Measurements from ENCODE around the gene CIROP. TPM values are rescaled to one million over a fixed set of nuclear protein-coding genes. Genes with fewer than 3 reads are reported as not detected.

CIROP gene
- total and polyA plus RNA-seq, 4 donors = not detected

DNA sequence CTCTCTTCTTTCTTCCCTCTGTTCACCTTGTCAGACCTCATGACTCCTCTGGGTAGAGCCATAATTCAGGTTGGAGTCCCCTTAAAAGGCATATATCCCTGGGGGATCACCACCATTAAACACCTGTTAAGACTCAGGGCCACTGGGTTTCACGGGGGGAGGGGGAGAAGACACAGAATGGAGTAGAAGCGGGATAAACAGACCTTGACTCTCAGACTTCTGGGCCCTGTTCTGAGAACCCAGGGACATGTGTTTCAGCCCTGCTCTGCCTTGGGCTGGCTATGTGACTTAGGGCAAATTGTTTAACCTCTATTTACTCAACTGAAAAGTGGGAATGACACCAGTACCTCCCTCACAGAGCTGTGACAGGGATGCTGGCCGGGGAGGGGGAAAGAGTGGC lies 52.1 kb downstream of the CIROP start:
- Histone ChIP-seq H3K27me3 (ENCODE audit: control insufficient read depth in 3 of 3, insufficient read depth in 3 of 3, low read length in 2 of 3) (no peaks in the 10 kb centered on the region), H3K4me1 (ENCODE audit: control insufficient read depth in 5 of 5, insufficient read depth in 5 of 5, low read length in 5 of 5) (peaks cover 0 to 18% (median 0%) of the 10 kb centered on the region in 5 donors), H3K36me3 (ENCODE audit: control insufficient read depth in 4 of 4, insufficient read depth in 4 of 4, low read length in 4 of 4) (peaks cover 0 to 6% (median under 1%) of the 10 kb centered on the region in 4 donors), H3K9ac (ENCODE audit: insufficient read depth in 1 of 2, low read length in 2 of 2) (no peak overlapping the region), H3K4me3 (no peak overlapping the region), H3K27ac (ENCODE audit: low read depth in 1 of 2, low read length in 1 of 2) (no peak overlapping the region), H3K9me3 (ENCODE audit: control insufficient read depth in 4 of 4, insufficient read depth in 3 of 4, low read length in 3 of 4) (no peaks in the 10 kb centered on the region)
- 81 to 85% methylated on average over 3 of the region's 3 CpGs for WGBS, 2 donors
- ATAC-seq (ENCODE audit: insufficient read depth, low FRiP score) = no peak
- DNase-seq = no peak
- TF ChIP-seq, protein P1, sequence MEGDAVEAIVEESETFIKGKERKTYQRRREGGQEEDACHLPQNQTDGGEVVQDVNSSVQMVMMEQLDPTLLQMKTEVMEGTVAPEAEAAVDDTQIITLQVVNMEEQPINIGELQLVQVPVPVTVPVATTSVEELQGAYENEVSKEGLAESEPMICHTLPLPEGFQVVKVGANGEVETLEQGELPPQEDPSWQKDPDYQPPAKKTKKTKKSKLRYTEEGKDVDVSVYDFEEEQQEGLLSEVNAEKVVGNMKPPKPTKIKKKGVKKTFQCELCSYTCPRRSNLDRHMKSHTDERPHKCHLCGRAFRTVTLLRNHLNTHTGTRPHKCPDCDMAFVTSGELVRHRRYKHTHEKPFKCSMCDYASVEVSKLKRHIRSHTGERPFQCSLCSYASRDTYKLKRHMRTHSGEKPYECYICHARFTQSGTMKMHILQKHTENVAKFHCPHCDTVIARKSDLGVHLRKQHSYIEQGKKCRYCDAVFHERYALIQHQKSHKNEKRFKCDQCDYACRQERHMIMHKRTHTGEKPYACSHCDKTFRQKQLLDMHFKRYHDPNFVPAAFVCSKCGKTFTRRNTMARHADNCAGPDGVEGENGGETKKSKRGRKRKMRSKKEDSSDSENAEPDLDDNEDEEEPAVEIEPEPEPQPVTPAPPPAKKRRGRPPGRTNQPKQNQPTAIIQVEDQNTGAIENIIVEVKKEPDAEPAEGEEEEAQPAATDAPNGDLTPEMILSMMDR (IDR thresholded peaks at IDR 0.05; ENCODE audit: control extremely low read depth, extremely low read depth) = no peak

DNA sequence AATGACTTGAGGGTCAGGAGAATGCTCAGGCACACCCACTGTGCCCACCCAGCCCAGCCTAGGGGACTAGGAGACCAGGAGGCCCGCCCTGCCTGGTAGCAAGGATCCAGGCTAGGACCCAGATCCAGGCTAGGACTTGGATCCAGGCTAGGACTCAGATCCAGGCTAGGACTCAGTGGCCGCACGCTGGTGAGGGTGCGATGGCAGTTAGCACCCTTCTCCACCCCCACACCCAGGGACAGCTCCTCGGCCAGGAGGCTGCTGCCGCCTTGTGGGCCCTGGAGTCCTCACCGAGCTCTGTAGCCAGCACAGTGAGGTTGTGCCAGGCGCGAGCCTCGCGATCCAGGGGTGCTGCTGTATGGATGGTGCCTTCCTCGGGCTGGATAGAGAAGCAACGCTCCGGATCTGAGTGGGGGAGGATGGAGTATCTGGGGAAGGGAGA lies 52.6 kb downstream of the CIROP start:
- ATAC-seq (ENCODE audit: insufficient read depth, low FRiP score) (no peak), DNase-seq (no peak)
- H3K9me3 ChIP-seq (ENCODE audit: control insufficient read depth in 4 of 4, insufficient read depth in 3 of 4, low read length in 3 of 4) = no peaks in the 10 kb centered on the region
- H3K36me3 ChIP-seq (ENCODE audit: control insufficient read depth in 4 of 4, insufficient read depth in 4 of 4, low read length in 4 of 4) = peaks cover 0 to 6% (median under 1%) of the 10 kb centered on the region in 4 donors
- TF ChIP-seq, protein P1 (IDR thresholded peaks at IDR 0.05; ENCODE audit: control extremely low read depth, extremely low read depth) = no peak
- H3K4me3 ChIP-seq = no peak overlapping the region
- H3K27me3 ChIP-seq (ENCODE audit: control insufficient read depth in 3 of 3, insufficient read depth in 3 of 3, low read length in 2 of 3) = no peaks in the 10 kb centered on the region
- peaks cover 0 to 22% (median 0%) of the 10 kb centered on the region in 5 donors for H3K4me1 ChIP-seq (ENCODE audit: control insufficient read depth in 5 of 5, insufficient read depth in 5 of 5, low read length in 5 of 5)
- WGBS, 2 donors = 79 to 87% methylated on average over 14 of the region's 14 CpGs
- H3K9ac ChIP-seq (ENCODE audit: insufficient read depth in 1 of 2, low read length in 2 of 2) = no peak overlapping the region
- H3K27ac ChIP-seq (ENCODE audit: low read depth in 1 of 2, low read length in 1 of 2) = no peak overlapping the region

DNA sequence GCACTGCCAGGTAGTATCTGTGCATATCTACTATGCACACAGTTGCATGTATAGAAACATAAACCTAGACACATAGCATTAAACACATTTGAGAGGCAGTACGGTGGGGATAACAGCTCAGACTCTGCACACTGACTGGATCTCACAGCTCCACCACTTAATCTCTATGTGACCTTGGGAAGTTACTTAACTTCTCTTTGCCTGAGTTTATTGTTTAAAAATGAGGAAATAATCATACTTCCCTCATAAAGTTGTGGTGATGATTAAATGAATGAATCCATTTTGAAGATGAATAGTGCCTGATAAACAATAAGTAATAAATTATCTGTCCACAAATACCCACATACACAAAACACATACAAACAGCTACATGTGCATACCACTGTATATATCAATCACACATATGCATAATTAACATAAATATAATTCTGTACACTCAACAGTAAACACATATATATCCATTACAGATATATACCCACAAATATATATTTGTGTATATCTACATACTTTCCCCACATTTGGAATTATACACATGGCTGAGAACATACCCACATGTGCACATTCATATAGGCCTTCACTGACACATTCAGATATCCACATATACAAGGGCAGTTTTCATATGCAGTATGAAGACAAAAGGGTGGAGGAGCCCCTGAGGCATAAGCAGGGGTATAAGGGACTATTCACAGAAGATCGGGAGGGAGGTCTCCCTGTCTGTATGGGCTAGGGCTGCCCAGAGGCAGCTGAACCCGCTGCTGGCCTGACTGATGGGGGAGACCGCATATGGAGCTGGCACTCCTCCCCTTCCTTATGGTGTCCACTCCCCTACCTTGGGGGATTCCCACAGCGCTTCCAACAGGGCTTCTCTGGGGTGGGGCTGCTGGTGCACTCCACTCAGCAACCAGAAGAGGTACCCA lies 53.4 kb downstream of the CIROP start:
- no peak for ATAC-seq (ENCODE audit: insufficient read depth, low FRiP score)
- peaks cover 0 to 19% (median 0%) of the 10 kb centered on the region in 5 donors for H3K4me1 ChIP-seq (ENCODE audit: control insufficient read depth in 5 of 5, insufficient read depth in 5 of 5, low read length in 5 of 5)
- no peak overlapping the region for H3K4me3 ChIP-seq
- H3K36me3 ChIP-seq (ENCODE audit: control insufficient read depth in 4 of 4, insufficient read depth in 4 of 4, low read length in 4 of 4) = peaks cover 0 to 6% (median under 1%) of the 10 kb centered on the region in 4 donors
- H3K9me3 ChIP-seq (ENCODE audit: control insufficient read depth in 4 of 4, insufficient read depth in 3 of 4, low read length in 3 of 4) = no peaks in the 10 kb centered on the region
- no peaks in the 10 kb centered on the region for H3K27me3 ChIP-seq (ENCODE audit: control insufficient read depth in 3 of 3, insufficient read depth in 3 of 3, low read length in 2 of 3)
- no peak overlapping the region for H3K27ac ChIP-seq (ENCODE audit: low read depth in 1 of 2, low read length in 1 of 2)
- H3K9ac ChIP-seq (ENCODE audit: insufficient read depth in 1 of 2, low read length in 2 of 2) = no peak overlapping the region
- 86 to 87% methylated on average over 5 of the region's 5 CpGs for WGBS, 2 donors
- DNase-seq = no peak
- TF ChIP-seq, protein P1 (IDR thresholded peaks at IDR 0.05; ENCODE audit: control extremely low read depth, extremely low read depth) = no peak

Other genes with a start within 250 kb of the CIROP start
- gene LRP10, start 233.2 kb downstream of the CIROP start, total RNA-seq = 100 to 1,000 TPM in 1 of 2 donors, 10 to 100 TPM in 1; 55.2 to 148 TPM
- 100 to 1,000 TPM in 1 of 2 donors, 10 to 100 TPM in 1; 25.7 to 133 TPM for gene LRP10, start 233.2 kb downstream of the CIROP start, polyA plus RNA-seq
- gene REM2, start 221.8 kb downstream of the CIROP start, total RNA-seq = under 1 TPM in 1 of 2 donors, not detected in 1; 0.92 TPM
- under 1 TPM; 0.88 to 0.98 TPM for gene REM2, start 221.8 kb downstream of the CIROP start, polyA plus RNA-seq
- 100 to 1,000 TPM in 1 of 2 donors, 10 to 100 TPM in 1; 85.3 to 104 TPM for gene RBM23, start 185.8 kb downstream of the CIROP start, total RNA-seq
- 10 to 100 TPM; 27.7 to 58.1 TPM for gene RBM23, start 185.8 kb downstream of the CIROP start, polyA plus RNA-seq
- 10 to 100 TPM; 45.6 to 54.7 TPM for gene PRMT5, start 175.6 kb downstream of the CIROP start, total RNA-seq
- gene PRMT5, start 175.6 kb downstream of the CIROP start, polyA plus RNA-seq = 10 to 100 TPM; 19.2 to 56.5 TPM
- 10 to 100 TPM; 47.2 to 49.0 TPM for gene HAUS4, start 147.9 kb downstream of the CIROP start, total RNA-seq
- 10 to 100 TPM; 28.3 to 45.5 TPM for gene HAUS4, start 147.9 kb downstream of the CIROP start, polyA plus RNA-seq
- 10 to 100 TPM; 33.8 to 34.2 TPM for gene AJUBA, start 122.4 kb downstream of the CIROP start, total RNA-seq
- 10 to 100 TPM in 1 of 2 donors, 1 to 10 TPM in 1; 7.2 to 23.7 TPM for gene AJUBA, start 122.4 kb downstream of the CIROP start, polyA plus RNA-seq
- 10 to 100 TPM; 10.3 to 14.9 TPM for gene C14orf93, start 94.8 kb downstream of the CIROP start, total RNA-seq
- 1 to 10 TPM; 7.5 to 8.4 TPM for gene C14orf93, start 94.8 kb downstream of the CIROP start, polyA plus RNA-seq
- gene PSMB5, start 70.1 kb downstream of the CIROP start, total RNA-seq = 100 to 1,000 TPM in 1 of 2 donors, 10 to 100 TPM in 1; 64.8 to 107 TPM
- gene PSMB5, start 70.1 kb downstream of the CIROP start, polyA plus RNA-seq = 100 to 1,000 TPM in 1 of 2 donors, 10 to 100 TPM in 1; 94.6 to 147 TPM
- not detected for gene PSMB11, start 62.8 kb downstream of the CIROP start, total RNA-seq
- not detected for gene PSMB11, start 62.8 kb downstream of the CIROP start, polyA plus RNA-seq
- gene CDH24, start 47.5 kb downstream of the CIROP start, total RNA-seq = 1 to 10 TPM; 4.2 to 4.6 TPM
- gene CDH24, start 47.5 kb downstream of the CIROP start, polyA plus RNA-seq = 1 to 10 TPM; 2.0 to 4.8 TPM
- gene ACIN1, start 9.9 kb downstream of the CIROP start, total RNA-seq = 100 to 1,000 TPM; 125 to 154 TPM
- gene ACIN1, start 9.9 kb downstream of the CIROP start, polyA plus RNA-seq = 100 to 1,000 TPM in 1 of 2 donors, 10 to 100 TPM in 1; 76.3 to 106 TPM
- 10 to 100 TPM; 23.9 to 56.7 TPM for gene C14orf119, start 9.5 kb downstream of the CIROP start, total RNA-seq
- gene C14orf119, start 9.5 kb downstream of the CIROP start, polyA plus RNA-seq = 10 to 100 TPM; 26.0 to 64.9 TPM
- gene CEBPE, start 14.3 kb upstream of the CIROP start, total RNA-seq = under 1 TPM in 1 of 2 donors, not detected in 1; 0.67 TPM
- gene CEBPE, start 14.3 kb upstream of the CIROP start, polyA plus RNA-seq = 1 to 10 TPM in 1 of 2 donors, under 1 TPM in 1; 0.16 to 3.5 TPM
- gene SLC7A8, start 78.7 kb upstream of the CIROP start, total RNA-seq = 10 to 100 TPM; 54.4 to 74.0 TPM
- 10 to 100 TPM; 28.1 to 29.5 TPM for gene SLC7A8, start 78.7 kb upstream of the CIROP start, polyA plus RNA-seq
- gene RNF212B, start 132.9 kb upstream of the CIROP start, total RNA-seq = not detected
- gene RNF212B, start 132.9 kb upstream of the CIROP start, polyA plus RNA-seq = under 1 TPM in 1 of 2 donors, not detected in 1; 0.09 TPM
- gene HOMEZ, start 181.1 kb upstream of the CIROP start, total RNA-seq = 10 to 100 TPM in 1 of 2 donors, 1 to 10 TPM in 1; 6.1 to 13.4 TPM
- 1 to 10 TPM; 6.9 to 9.8 TPM for gene HOMEZ, start 181.1 kb upstream of the CIROP start, polyA plus RNA-seq
- 10 to 100 TPM in 1 of 2 donors, 1 to 10 TPM in 1; 7.5 to 14.5 TPM for gene PPP1R3E, start 197.9 kb upstream of the CIROP start, total RNA-seq
- gene PPP1R3E, start 197.9 kb upstream of the CIROP start, polyA plus RNA-seq = 10 to 100 TPM in 1 of 2 donors, 1 to 10 TPM in 1; 7.1 to 16.4 TPM
- 10 to 100 TPM; 20.8 to 52.8 TPM for gene BCL2L2, start 201.8 kb upstream of the CIROP start, total RNA-seq
- gene BCL2L2, start 201.8 kb upstream of the CIROP start, polyA plus RNA-seq = 10 to 100 TPM; 31.0 to 48.6 TPM
- 100 to 1,000 TPM in 1 of 2 donors, 10 to 100 TPM in 1; 66.0 to 116 TPM for gene PABPN1, start 216.5 kb upstream of the CIROP start, total RNA-seq
- 100 to 1,000 TPM in 1 of 2 donors, 10 to 100 TPM in 1; 88.8 to 183 TPM for gene PABPN1, start 216.5 kb upstream of the CIROP start, polyA plus RNA-seq
- gene SLC22A17, start 247.9 kb upstream of the CIROP start, total RNA-seq = 10 to 100 TPM; 13.4 to 27.3 TPM
- 1 to 10 TPM; 5.4 to 6.0 TPM for gene SLC22A17, start 247.9 kb upstream of the CIROP start, polyA plus RNA-seq